ENCODE measurements around the gene PTGER3.

PTGER3 gene

DNA sequence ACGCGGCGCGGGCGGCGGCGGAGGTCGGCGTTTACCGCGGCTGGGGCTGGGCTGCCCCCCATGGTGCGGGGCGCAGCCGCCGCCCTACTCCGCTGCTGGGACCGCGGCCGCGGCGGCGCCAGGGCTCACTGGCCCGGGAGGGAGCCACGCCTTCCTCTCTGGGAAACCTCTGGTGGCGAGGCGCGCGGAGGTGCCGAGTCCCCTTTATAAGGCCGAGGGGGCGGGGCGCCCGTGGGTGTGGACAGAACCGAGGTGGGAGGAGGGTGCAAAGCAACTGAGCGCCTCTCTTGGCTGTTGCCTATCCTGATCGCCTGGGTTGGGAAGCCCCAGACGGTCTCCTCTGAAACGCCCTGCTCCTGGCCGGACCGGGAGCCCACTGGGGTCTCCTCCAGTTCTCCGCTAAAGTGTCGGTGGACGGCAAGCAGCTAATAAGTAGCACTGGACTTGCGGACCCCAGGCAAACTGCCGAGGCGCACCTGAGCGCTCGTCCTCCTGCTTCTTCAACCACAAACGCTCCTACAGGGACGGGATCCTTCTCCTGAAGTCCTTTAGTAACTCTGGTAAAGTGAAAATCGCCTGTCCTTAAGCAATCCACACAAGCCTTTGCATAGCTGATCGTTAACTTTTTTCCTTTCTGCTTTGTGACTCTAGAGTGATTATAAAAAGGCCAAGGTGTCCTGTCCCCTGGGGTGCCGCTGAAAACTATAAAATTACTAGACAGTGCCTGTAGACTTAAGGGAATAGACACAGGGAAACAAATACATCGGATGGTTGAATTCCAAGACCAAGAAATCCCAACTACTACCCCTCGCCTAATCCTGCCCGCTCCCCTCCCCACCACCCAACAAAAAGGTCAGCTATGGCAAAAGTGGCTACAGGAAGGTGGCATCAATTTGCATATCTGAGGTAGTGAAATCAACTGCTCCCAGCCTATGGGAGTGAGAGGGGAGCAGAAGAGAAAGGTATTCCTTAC lies at the start of gene PTGER3:
Gene PTGER3 (minus strand): TSS at position 182 of the 973 bp plus-strand sequence. CDS start 239 bp downstream, outside the sequence.
- Mint-ChIP-seq H3K27ac (no peak within 1 kb of the TSS), H3K27me3 (peaks cover 46% of the 10 kb centered on the region), H3K4me1 (ENCODE audit: low read depth) (peaks cover 19% of the 10 kb centered on the region), H3K9me3 (no peaks in the 10 kb centered on the region), H3K4me3 (peak within 1 kb of the TSS; percentile 75), H3K36me3 (ENCODE audit: low read depth) (no peaks in the 10 kb centered on the region)
- DNase-seq, result peak; percentile 68

DNA sequence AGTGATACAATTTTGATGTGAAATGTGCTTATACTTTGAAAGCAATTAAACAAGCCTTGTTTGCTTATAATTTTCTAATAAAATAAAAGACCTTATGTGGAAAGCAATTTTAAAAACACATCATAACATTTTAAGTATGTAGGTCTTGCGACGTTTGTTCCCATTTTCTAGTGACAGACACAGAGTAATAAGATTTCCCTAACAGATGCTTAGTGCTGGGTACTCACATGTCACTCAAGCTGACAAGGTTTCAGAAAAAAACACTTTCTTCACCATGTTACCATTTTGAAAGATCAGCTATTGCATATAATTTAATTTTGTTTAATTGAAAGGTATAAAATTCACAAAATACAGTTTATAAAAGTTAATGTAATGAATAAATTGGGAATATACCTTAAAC lies 47.3 kb upstream of the PTGER3 start:
- Mint-ChIP-seq H3K27ac (no peak overlapping the region), H3K9me3 (no peaks in the 10 kb centered on the region), H3K27me3 (peaks cover 2% of the 10 kb centered on the region), H3K4me3 (no peak overlapping the region), H3K36me3 (ENCODE audit: low read depth) (no peaks in the 10 kb centered on the region), H3K4me1 (ENCODE audit: low read depth) (no peaks in the 10 kb centered on the region)
- no peak for DNase-seq

DNA sequence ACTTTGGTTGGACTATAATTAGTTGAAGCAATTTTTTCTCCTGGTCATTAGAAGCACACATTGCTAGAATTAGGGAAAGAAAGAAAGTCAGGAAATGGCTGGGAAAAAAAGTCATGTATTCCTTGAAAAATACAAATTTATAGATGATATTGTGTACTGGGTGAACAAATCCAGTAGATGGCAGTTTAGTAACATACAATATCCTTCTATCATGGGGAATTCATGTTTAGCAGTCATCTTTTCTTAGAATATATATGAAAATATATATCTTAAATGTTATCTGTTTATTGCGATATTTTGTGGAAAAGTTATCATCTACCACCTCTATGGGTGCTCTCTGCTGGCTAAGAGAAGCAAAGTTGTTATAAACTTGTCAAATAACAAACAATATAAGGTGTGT lies 46.3 kb upstream of the PTGER3 start:
- Mint-ChIP-seq H3K27me3 (peaks cover 4% of the 10 kb centered on the region), H3K4me1 (ENCODE audit: low read depth) (no peaks in the 10 kb centered on the region), H3K9me3 (no peaks in the 10 kb centered on the region), H3K4me3 (no peak overlapping the region), H3K36me3 (ENCODE audit: low read depth) (no peaks in the 10 kb centered on the region), H3K27ac (no peak overlapping the region)
- DNase-seq, result no peak

DNA sequence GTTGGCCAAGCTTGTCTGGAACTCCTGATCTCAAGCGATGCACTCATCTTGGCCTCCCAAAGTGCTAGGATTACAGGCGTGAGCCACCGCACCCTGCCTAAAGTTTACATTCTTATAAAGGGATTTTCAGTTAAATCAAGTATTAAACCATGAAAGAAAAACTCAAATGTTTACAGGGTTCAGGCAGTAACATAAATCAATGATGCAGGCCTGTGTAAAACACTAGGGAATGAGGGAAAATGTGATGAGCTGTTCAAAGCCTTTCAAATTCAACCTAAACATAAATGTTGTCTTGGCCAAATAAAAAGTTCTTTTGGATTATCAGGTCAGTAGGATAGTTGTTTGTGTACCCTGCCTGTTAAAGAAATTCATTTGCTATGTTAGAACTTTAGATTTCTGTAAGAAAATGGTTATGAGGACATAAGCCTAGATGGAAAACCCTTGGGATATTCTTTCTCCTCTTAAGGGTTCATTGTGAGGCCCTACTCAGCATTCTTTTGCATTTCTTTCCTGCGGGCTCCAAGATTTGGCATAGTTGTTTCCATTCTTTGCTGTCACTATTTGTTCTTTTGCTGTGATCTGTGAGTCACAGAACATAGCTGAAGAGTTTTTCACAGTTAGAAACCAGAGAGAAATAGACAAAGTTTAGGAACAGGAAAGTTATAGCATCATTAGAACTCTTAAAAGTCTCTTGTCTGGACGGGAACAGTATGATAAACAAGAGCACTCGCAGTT lies 42.1 kb upstream of the PTGER3 start:
- Mint-ChIP-seq H3K4me1 (ENCODE audit: low read depth) (no peaks in the 10 kb centered on the region), H3K9me3 (no peaks in the 10 kb centered on the region), H3K27me3 (peaks cover 23% of the 10 kb centered on the region), H3K36me3 (ENCODE audit: low read depth) (no peaks in the 10 kb centered on the region), H3K4me3 (no peak overlapping the region), H3K27ac (no peak overlapping the region)
- no peak for DNase-seq

DNA sequence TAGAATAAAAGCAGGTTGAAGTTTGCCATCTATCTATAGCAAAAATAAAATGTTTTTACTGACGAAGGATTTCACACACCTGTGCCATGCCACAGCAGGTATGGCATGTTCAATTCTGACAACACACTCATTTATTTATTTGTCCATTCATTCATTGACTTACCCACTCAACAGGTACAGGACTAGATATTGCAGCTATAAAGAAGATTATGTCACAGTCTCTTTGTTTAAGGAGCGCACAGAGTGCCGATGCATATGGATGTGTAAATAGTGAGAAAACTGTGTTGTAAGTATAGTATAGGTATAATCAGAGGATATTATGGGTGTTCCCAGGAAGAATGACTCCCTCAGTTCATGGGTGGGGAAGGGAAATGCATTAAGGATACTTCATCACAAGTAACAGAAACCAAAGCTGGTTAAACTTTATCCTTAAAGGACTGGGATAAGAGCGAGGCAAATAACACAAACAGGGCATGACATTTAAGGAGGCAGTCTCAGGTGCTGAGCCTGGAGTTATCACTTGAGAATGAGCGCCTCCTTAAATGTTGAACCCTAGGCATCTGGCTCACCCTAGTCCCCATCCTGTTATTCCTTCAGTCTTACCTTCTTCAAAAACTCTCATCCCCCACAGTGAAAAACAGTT lies 41.1 kb upstream of the PTGER3 start:
- no peak overlapping the region for H3K27ac Mint-ChIP-seq
- H3K4me1 Mint-ChIP-seq (ENCODE audit: low read depth), result no peaks in the 10 kb centered on the region
- H3K9me3 Mint-ChIP-seq, result no peaks in the 10 kb centered on the region
- H3K27me3 Mint-ChIP-seq, result peaks cover 29% of the 10 kb centered on the region
- DNase-seq, result no peak
- no peak overlapping the region for H3K4me3 Mint-ChIP-seq
- no peaks in the 10 kb centered on the region for H3K36me3 Mint-ChIP-seq (ENCODE audit: low read depth)

DNA sequence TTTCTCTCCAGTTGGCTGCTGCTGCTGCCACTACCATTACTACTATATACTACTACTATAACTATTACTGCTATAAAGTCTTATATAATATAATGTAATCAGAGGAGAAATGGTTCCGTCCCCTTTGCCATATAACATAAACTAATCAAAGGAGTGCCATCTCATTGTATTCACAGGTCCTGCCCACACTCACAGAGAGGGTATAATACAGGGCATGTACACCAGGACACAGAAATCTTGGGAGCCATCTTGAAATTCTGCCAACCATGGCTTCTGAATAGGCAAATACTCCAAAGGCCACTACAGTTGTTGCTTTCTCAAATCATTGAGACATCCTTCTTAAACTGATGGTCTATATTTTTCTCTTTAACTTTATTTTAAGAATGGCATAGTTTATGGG lies 40.1 kb upstream of the PTGER3 start:
- Mint-ChIP-seq H3K27ac (no peak overlapping the region), H3K4me3 (no peak overlapping the region), H3K9me3 (no peaks in the 10 kb centered on the region), H3K27me3 (peaks cover 35% of the 10 kb centered on the region), H3K4me1 (ENCODE audit: low read depth) (no peaks in the 10 kb centered on the region), H3K36me3 (ENCODE audit: low read depth) (no peaks in the 10 kb centered on the region)
- no peak for DNase-seq

DNA sequence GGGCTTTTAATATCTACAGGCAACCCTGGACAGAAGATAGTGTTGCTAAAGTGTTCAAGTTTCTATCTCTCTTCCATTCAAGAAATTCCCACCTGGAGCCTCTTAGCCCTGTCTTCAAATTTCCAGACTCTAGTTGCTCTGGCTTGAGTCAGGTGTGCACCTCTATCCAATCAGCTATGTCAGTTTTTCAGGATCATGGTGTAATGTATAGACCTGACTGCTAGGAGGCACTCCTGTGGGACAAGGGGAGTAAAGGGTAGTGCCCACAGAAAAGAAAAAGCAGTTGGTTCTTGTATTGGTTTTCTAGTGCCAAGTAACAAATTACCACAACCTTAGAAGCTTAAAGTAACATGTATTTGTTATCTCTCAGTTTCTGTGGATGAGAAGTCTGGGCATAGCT lies 39.4 kb upstream of the PTGER3 start:
- Mint-ChIP-seq H3K9me3 (peaks cover under 1% of the 10 kb centered on the region), H3K4me3 (no peak overlapping the region)

DNA sequence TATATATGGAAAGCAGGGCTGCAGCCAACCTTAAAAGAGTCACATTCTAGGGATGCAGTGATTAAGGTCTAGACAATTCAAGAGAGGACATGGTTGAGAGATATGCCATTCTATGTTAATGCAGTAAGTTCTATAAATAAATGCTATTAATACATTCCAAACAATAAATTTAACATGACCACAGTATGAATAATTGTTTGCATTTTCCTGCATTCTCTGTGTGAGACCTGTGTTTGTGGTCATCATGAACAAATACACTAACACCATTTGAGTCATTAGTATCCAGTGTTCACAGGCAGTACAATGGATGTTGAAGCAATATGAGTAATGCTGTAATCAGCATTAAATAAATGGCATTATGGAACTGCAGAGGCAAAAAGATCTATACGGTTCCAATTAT lies 38.7 kb upstream of the PTGER3 start:
- DNase-seq, result no peak
- Mint-ChIP-seq H3K4me3 (no peak overlapping the region), H3K36me3 (ENCODE audit: low read depth) (no peaks in the 10 kb centered on the region)

More for the DNA sequence above, 39.4 kb upstream of the PTGER3 start:
- peaks cover 35% of the 10 kb centered on the region for H3K27me3 Mint-ChIP-seq
- no peak overlapping the region for H3K27ac Mint-ChIP-seq
- H3K36me3 Mint-ChIP-seq (ENCODE audit: low read depth), result no peaks in the 10 kb centered on the region
- no peak for DNase-seq
- no peaks in the 10 kb centered on the region for H3K4me1 Mint-ChIP-seq (ENCODE audit: low read depth)

DNA sequence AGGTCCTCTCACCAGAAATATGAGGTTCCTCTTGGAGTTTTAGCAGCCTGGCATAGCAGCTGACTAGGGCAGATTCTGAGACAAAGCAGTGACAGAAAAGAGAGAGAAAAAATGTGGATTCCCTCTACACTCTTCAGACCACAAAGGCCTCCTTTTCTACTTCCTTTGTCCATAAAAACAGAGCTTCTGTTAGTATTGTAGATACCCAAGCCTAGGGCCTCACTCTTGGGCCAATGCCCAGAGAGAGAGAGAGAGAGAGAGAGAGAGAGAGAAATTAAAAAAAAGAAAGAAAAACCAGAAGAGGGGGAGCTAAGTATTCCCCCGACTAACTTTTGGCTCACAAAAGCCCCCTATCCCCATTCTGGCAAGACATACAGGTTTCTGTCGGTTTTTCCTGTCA lies 35.7 kb upstream of the PTGER3 start:
- Mint-ChIP-seq H3K27ac (no peak overlapping the region), H3K27me3 (peaks cover 31% of the 10 kb centered on the region), H3K4me1 (ENCODE audit: low read depth) (peaks cover 16% of the 10 kb centered on the region), H3K9me3 (peaks cover 6% of the 10 kb centered on the region), H3K36me3 (ENCODE audit: low read depth) (peaks cover 24% of the 10 kb centered on the region), H3K4me3 (no peak overlapping the region)
- no peak for DNase-seq

More for the DNA sequence above, 38.7 kb upstream of the PTGER3 start:
- peaks cover 6% of the 10 kb centered on the region for H3K9me3 Mint-ChIP-seq
- peaks cover 35% of the 10 kb centered on the region for H3K27me3 Mint-ChIP-seq
- peaks cover 7% of the 10 kb centered on the region for H3K4me1 Mint-ChIP-seq (ENCODE audit: low read depth)
- H3K27ac Mint-ChIP-seq, result no peak overlapping the region

DNA sequence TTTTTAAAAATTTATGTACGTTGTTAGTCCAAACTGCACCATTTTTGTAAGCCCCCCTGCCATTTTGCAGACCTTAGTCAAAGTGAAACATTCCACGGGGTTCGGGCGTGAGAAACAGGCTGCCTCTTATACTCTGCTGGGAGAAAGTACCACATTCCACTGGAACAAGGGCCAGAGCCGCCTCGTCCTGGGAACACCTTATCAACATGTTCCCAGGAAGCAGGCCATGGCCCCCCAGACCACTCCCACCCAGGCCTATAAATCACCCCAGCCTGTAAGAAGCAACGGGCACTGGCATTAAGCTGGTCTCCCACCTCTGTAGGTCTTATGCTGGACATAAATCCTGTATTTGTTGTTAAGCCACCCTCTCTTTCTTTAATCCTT lies 34.1 kb upstream of the PTGER3 start:
- Mint-ChIP-seq H3K4me3 (peak overlapping the region; percentile 97), H3K9me3 (peaks cover 6% of the 10 kb centered on the region), H3K27me3 (peaks cover 27% of the 10 kb centered on the region), H3K36me3 (ENCODE audit: low read depth) (peaks cover 36% of the 10 kb centered on the region), H3K4me1 (ENCODE audit: low read depth) (peaks cover 25% of the 10 kb centered on the region), H3K27ac (peak overlapping the region; percentile 90)
- peak; percentile 35 for DNase-seq

DNA sequence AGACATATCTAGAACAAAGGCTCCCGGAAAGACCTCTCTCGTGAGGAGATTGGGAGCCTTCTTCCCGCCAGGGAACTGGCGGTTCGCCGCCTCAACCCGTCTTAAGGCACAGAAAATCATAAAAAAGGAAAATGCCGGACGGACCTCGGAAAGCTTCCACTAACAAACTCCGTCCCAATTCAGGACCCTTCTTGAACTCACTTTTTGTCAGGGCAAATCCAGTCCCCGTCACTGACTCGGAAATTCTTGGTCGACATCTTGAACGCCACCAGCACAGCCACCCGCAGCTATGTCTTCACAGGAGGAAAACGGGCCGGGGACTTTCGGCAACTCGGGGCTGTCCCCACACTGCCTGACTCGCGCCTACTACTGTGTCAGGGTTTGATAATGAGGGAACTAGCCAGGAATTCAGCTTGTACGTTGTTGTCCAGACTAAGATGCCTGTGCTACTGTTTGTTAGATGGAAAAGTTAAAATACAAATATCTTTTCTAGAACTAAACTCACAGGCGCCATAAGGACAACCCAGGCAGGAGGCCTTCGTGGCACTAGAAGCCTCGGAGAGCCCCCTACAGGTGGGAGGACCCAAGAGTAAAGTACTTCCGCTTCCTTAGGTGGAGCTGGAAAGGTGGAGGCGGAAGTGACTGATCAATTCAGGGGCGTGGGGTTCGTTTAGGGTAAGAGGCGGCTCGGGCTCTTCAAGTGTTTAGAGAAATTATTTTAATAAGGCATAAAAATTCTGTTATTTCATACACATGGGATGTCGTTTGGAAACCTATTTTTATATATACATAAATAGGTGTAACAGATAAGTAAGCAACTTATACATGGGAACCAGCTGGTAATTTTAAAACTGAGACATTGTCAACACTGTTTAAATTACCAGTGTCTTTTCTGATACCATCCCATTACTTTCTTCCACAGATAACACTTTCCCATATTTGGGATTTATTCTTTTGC lies 33.4 kb upstream of the PTGER3 start, which contains the start of gene ZRANB2:
Gene ZRANB2 (minus strand): TSS at position 297 of the 958 bp plus-strand sequence. CDS start 40 bp downstream, at position 257.
- H3K27ac Mint-ChIP-seq, result peak within 1 kb of the TSS; percentile 100
- peaks cover 6% of the 10 kb centered on the region for H3K9me3 Mint-ChIP-seq
- H3K4me3 Mint-ChIP-seq, result peak within 1 kb of the TSS; percentile 97
- H3K27me3 Mint-ChIP-seq, result peaks cover 25% of the 10 kb centered on the region
- peak; percentile 91 for DNase-seq
- H3K36me3 Mint-ChIP-seq (ENCODE audit: low read depth), result peaks cover 42% of the 10 kb centered on the region
- peaks cover 32% of the 10 kb centered on the region for H3K4me1 Mint-ChIP-seq (ENCODE audit: low read depth)

DNA sequence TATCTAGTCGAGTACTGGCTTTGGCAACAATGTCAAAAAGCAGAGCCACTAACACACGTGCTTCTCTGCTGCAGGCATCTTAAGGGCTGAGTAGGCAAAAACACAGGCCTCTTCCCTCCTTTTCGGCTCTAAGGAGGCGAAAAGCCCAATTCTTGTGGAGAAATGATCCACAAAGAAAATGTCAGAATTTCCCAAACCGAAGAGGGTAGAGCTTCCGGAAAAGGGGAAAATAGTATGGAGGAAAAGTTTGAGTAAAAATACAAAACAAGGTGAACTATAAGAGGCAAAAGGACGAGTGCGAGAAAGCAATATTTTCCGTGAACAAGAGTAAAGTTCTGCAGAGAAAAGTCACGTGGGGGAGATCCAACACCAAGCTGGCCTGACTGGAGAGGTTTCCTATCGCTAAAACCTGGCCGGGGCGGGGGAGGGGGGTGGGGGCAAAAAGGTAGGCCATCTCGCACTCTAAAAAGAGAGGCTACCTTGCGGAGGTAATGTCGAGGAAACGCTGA lies 32.7 kb upstream of the PTGER3 start:
- Mint-ChIP-seq H3K27ac (peak overlapping the region; percentile 100), H3K4me1 (ENCODE audit: low read depth) (peaks cover 39% of the 10 kb centered on the region), H3K4me3 (peak overlapping the region; percentile 97), H3K27me3 (peaks cover 17% of the 10 kb centered on the region), H3K9me3 (peaks cover 6% of the 10 kb centered on the region), H3K36me3 (ENCODE audit: low read depth) (peaks cover 50% of the 10 kb centered on the region)
- DNase-seq, result no peak

DNA sequence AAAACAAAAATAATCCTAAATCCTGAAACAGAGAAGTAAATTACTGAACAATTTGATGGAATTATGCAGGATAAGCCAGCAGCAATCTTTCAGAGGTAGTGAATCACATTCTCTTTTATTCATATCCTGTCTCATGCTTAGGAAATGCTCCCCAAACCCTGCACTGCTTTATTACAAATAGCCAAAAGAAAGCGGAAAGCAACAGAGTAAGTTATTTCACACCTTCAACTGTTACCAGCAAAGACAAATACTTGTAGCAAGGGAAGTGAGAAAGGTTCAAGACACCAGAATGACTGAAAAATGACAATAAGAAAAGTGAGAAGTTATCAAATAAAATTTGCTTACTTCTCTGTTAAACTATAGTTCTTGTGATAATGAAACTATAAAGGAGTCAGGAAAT lies 27.1 kb upstream of the PTGER3 start:
- H3K4me1 Mint-ChIP-seq (ENCODE audit: low read depth), result peaks cover 56% of the 10 kb centered on the region
- H3K27me3 Mint-ChIP-seq, result no peaks in the 10 kb centered on the region
- DNase-seq, result no peak
- peaks cover 86% of the 10 kb centered on the region for H3K36me3 Mint-ChIP-seq (ENCODE audit: low read depth)
- peak overlapping the region; percentile 73 for H3K27ac Mint-ChIP-seq
- H3K4me3 Mint-ChIP-seq, result no peak overlapping the region
- H3K9me3 Mint-ChIP-seq, result no peaks in the 10 kb centered on the region

Measured in activated T-cell treated with anti-CD3 and anti-CD28 coated beads, Interleukin-2, amount 50 U/mL, for 24 hours (primary cell).